ENCODE measurements around the gene FHL2.
A peak's percentile ranks its signal among the peaks of the same experiment; 100 is the strongest.
"Not testable (repeated sequence)": the region's sequence is repeated elsewhere in the genome, so short reads cannot be mapped to it uniquely, and the experiment has no call there.

The FHL2 gene

DNA sequence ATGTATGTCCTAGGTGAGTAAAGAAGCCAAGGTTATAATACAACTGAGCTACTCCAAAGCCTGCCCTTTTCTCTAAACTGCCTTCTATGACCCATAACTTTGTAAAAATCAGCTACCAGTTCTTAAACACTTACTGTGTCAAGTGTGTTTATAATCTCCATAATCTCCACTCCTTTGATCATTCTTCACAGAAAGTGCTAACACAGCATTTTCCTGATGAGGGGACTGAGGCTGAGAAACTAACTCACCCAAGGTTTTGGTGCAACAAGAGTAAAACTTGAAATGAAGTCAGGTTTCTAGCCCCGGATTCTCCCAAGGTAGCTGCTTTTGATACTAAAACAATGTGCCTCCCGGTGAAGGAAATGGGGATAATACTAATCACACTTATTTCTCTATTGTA is 63.4 kb downstream of the FHL2 start:
- DNase-seq, result no peak

GRCh38 chr2:105334211-105334610 is 64.6 kb downstream of the FHL2 start:
- DNase-seq, result no peak

- no peak for DNase-seq
These were observed 68.0 kb downstream of the FHL2 start for GRCh38 chr2:105330681-105331375.

DNA sequence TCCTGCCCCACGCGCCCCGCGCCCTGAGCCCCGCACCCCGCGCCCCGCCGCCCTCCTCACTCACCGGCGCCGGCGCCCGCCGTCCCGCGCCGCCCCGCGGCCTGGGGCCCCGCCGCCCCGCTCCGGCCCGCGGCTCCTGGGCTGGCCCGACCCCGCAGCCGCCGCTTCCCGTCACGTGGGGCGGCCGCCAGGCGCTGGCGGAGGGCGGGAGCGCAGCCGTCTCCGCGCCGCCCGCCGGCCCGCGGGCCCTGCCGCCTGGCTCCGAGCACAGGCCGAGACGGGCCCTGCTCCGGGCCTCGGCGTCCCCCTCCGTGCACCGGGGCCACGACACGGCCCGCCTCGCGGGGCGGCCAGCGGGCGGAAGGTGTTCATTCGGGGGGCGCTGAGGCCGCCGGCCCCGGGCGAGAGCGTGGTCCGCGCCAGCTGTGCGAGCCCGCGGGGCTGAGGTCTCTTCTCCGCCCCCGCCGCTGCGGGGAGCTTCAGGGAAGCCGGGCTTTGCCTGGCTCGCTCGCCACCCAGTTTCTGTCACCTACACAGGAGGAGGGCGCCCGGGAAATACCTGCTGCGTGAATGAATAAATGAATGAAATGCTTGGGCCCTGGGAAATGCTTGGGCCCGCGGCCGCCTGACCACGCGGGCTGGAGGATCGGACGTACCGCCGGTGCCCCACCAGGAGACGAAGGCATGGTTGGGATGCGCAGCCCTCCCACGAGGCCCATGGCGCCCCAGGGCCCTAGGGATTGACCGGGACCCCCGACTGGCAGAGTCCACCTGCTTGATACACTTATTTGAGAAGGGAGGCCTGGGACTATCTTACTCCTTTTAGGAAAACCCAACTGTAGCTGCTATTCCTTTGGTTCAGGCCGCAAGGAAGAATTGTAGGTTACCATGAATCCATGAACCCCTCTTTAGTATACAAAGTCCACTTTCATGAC is 69.0 kb downstream of the FHL2 start, which contains the start of gene TGFBRAP1:
TSS of gene TGFBRAP1 (minus strand) at position 175 of the 935 bp plus-strand sequence. CDS start 21,434 bp downstream, outside the sequence.
- DNase-seq, result peak; percentile 76

- no peak for DNase-seq
These were observed 69.7 kb downstream of the FHL2 start for GRCh38 chr2:105329197-105329554.

- peak; percentile 40 for DNase-seq
These were observed 70.3 kb downstream of the FHL2 start for GRCh38 chr2:105328281-105329196.

DNA sequence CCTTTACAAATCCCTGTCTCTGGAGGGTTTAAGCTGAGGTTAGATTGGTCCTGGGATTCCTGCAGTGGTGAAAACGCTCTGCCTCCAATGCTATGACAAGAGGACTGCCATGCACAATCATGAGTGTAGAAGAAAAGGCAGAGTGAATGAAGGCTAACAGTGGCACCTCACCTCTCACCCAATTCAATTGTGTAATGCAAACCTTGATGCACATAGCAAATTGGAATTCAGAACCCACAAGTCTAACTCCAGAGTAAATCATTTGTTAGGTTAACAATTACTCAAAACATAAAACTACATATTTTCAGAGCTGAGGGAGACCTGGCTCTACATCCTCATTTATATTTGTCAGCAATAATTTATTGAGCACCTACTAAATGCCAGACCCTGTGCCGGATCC is 71.2 kb downstream of the FHL2 start:
- DNase-seq, result no peak

DNA sequence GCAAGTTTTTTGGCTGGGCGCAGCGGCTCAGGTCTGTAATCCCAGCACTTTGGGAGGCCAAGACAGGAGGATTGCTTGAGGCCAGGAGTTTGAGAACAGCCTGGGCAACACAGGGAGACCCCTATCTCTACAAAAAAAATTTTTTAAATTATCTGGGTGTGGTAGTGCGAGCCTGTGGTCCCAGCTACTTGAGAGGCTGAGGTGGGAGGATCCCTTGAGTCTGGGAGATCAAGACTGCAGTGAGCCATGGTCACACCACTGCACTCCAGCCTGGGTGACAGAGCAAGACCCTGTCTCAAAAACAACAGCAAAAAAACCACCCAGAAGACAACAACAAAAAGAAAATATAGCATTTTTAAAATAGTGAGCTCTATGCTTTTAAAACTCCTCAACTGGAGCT is 71.6 kb downstream of the FHL2 start:
- not testable (repeated sequence) for DNase-seq

DNA sequence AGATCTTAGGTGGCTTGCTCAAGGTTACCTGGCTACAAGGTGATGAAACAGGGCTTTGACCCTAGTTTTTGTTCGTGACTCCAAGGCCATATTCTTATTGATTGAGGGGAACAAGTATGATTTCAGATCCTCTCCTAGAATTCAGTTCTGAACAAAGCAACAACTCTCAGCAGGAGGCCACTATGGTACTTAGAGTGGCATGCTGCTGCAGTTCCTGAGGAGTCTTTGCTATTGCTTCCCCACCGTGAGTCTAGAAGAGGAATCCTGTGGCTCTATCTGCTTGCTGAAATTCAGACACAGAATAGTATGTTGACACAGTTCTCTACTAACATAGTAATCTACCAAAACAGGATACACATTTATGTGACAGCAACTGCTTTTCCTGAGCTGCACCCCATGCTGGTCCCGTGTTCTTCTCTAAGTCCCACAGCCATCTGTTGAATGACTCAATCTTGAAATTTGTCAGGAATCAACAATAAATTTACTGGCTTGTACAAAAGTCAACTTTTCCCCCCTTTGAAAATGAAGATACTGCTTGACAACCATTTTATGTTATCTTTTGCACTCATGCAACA is 73.4 kb downstream of the FHL2 start:
- DNase-seq, result no peak

DNA sequence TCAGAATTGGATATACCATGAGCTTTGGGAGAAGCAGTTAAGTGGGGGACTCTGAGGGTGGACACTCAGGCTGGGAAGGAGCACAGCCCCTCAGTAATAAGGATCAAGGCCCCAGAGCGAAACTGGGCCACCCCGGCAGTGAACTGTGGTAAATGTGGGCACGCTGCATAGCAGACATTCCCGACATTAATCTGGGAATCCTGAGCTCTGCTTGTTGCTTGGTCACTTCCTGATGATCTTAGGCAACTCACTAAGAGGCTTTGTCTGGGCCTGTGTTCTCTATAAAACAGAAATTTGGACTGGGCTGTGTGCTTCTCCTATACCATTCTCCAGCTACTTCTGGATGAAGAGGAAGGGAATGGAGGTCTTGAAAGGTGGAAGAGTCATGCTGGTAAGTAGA is 74.1 kb downstream of the FHL2 start:
- no peak for DNase-seq

- no peak for DNase-seq
These were observed 74.8 kb downstream of the FHL2 start for GRCh38 chr2:105324101-105324500.

GRCh38 chr2:105323111-105323510 is 75.7 kb downstream of the FHL2 start:
- no peak for DNase-seq

GRCh38 chr2:105321875-105322646 is 76.8 kb downstream of the FHL2 start:
- DNase-seq, result no peak

GRCh38 chr2:105320651-105321215 is 78.1 kb downstream of the FHL2 start:
- DNase-seq, result no peak

DNA sequence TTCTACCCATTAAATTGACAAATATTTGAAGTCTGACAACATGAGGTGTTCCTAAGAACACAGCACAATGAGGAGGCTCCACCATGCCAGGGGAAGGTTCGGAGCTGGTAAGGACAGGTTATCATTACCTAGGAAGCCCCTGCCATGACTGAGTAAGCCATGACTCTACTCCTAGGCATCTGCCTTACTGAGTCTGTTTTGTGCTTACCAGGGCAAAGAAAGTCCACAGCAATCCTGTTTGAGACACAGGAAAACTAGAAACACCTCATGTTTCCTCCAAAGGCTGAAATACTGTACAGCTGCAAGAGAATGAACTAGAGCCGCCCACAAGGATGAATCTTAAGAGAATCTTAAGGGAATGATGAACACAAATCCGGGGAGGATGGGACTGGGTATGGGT is 80.9 kb downstream of the FHL2 start:
- DNase-seq, result no peak

- DNase-seq, result no peak
These were observed 83.5 kb downstream of the FHL2 start for GRCh38 chr2:105315314-105315713.

DNA sequence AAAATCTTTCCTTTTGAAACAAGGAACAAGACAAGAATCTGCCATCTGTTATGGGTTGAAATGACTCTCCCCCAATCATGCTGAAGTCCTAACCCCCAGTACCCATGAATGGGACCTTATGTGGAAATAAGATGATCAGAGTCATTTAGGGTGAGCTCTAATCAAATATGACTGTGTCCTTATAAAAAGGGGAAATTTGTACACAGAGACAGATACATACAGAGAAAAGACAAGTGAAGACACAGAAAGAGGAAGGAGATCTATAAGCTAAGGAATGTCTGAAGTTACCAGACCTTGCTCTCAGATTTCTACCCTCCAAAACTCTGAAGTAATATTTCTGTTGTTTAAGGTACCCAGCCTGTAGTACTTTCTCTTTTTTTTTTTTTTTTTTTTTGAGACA is 85.0 kb downstream of the FHL2 start:
- DNase-seq, result no peak
